Hepatocyte (in vitro differentiated cells): ENCODE measurements around the gene ZNF254.

ENCODE experiments used
- EZH2 ChIP-seq: fragments of 200-600 bp; sonication (generic); IDR thresholded peaks from 2 replicates; pipeline ENCODE4 v1.6.1; 2016; ENCODE audit warnings: antibody characterized with exemption, mild to moderate bottlenecking, borderline replicate concordance
- EZH2phosphoT487 ChIP-seq: fragments of 200-600 bp; sonication (generic); IDR thresholded peaks from one replicate; pipeline ENCODE4 v1.6.1; 2018; ENCODE audit warnings: antibody characterized with exemption, mild to moderate bottlenecking, low read depth, moderate library complexity; ENCODE audit not compliant: unreplicated experiment, severe bottlenecking
- TF ChIP-seq, protein P1 (sequence below): fragments of 200-600 bp; sonication (generic); IDR thresholded peaks from 2 replicates; pipeline ENCODE4 v1.5.1; 2016; ENCODE audit warnings: antibody characterized with exemption, mild to moderate bottlenecking; ENCODE audit not compliant: poor library complexity

DNA sequence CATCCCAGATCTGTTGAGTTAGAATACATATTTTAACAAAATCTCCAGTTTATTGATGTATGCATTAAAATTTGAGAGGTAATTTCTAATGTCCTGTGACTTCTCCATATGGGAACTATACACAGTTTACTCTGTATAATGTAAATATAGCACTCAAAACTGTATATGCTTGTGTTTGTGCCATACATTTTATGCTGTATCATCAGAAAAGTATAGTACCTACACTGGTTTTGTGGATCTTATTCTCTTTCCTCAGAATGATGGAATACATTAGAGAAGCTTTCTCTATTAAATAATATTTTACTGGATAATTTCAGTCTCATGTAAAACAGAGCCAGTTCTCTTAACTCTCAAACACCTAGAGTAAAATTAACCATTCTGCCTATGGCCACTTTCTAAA lies 53.6 kb downstream of the ZNF254 start:
- TF ChIP-seq, protein P1, sequence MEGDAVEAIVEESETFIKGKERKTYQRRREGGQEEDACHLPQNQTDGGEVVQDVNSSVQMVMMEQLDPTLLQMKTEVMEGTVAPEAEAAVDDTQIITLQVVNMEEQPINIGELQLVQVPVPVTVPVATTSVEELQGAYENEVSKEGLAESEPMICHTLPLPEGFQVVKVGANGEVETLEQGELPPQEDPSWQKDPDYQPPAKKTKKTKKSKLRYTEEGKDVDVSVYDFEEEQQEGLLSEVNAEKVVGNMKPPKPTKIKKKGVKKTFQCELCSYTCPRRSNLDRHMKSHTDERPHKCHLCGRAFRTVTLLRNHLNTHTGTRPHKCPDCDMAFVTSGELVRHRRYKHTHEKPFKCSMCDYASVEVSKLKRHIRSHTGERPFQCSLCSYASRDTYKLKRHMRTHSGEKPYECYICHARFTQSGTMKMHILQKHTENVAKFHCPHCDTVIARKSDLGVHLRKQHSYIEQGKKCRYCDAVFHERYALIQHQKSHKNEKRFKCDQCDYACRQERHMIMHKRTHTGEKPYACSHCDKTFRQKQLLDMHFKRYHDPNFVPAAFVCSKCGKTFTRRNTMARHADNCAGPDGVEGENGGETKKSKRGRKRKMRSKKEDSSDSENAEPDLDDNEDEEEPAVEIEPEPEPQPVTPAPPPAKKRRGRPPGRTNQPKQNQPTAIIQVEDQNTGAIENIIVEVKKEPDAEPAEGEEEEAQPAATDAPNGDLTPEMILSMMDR, result no peak
- no peak for TF ChIP-seq EZH2phosphoT487
- TF ChIP-seq EZH2, result no peak
